ENCODE results near the gene PIK3C3.

GRCh38 chr18:42074704-42075103 lies 119.7 kb downstream of the PIK3C3 start:
- TF ChIP-seq CTCF (IDR thresholded peaks at IDR 0.05; ENCODE audit: insufficient read depth, low read length, poor library complexity, severe bottlenecking) (no peak), EZH2phosphoT487 (conservative IDR thresholded peaks at IDR 0.05; ENCODE audit: low read length) (no peak)
